Heart right ventricle (tissue), 16 donors: Measurements from ENCODE around the gene NUP160. TPM values are rescaled to one million over a fixed set of nuclear protein-coding genes. Genes with fewer than 3 reads are reported as not detected.

Source experiments
- ATAC-seq, 8 donors: fragments of 200-7000 bp; cut with Tn5 transposase; one replicate each; pipeline ENCODE4 v1.9.1; 2020; ENCODE audit warnings: mild to moderate bottlenecking in 8 of 8, moderate library complexity in 8 of 8, moderate number of reproducible peaks in 1 of 8
- DNase-seq, 2 donors: peaks; one replicate each; pipeline ENCODE4 v3.0.0-alpha.2; 2020
- H3K27ac ChIP-seq, 10 donors: fragments of 200-600 bp; sonication (generic) in 2 of 10; one replicate each; pipeline versions ENCODE4 v1.5.0 to v1.8.0; 2020 to 2022; ENCODE audit warnings: mild to moderate bottlenecking in 3 of 10
- H3K27me3 ChIP-seq, 7 donors: fragments of 200-600 bp; one replicate each; pipeline ENCODE4 v1.8.0; 2021 to 2022; ENCODE audit warnings: mild to moderate bottlenecking in 2 of 7
- H3K36me3 ChIP-seq, 9 donors: fragments of 200-600 bp; sonication (generic) in 1 of 9; one replicate each; pipeline versions ENCODE4 v1.5.0 to v1.8.0; 2020 to 2022; ENCODE audit warnings: mild to moderate bottlenecking in 2 of 9
- H3K4me1 ChIP-seq, 9 donors: fragments of 200-600 bp; sonication (generic) in 1 of 9; one replicate each; pipeline versions ENCODE4 v1.5.0 to v1.8.0; 2020 to 2022; ENCODE audit warnings: mild to moderate bottlenecking in 4 of 9
- H3K4me3 ChIP-seq, 10 donors: fragments of 200-600 bp; sonication (generic) in 2 of 10; one replicate each; pipeline versions ENCODE4 v1.5.0 to v1.8.0; 2020 to 2022; ENCODE audit warnings: mild to moderate bottlenecking in 7 of 10, moderate library complexity in 2 of 10
- H3K9me3 ChIP-seq, 11 donors: fragments of 200-600 bp in 10 of 11; sonication (generic) in 2 of 11; one replicate each; pipeline versions ENCODE4 v1.5.0 to v1.8.0; 2013 to 2022; ENCODE audit warnings: mild to moderate bottlenecking in 2 of 11, control low read depth in 1 of 11, moderate library complexity in 1 of 11
- WGBS, 2 donors: extraction: QIAGEN DNeasy Blood & Tissue Kit; methylation state at CpG; one replicate each; pipeline ENCODE4 v1.1.7; 2013; ENCODE audit warnings: inconsistent platforms in 1 of 2; 5-methylcytosine and 5-hydroxymethylcytosine counted together
- intact Hi-C, 10 donors: fragments of 100-400 bp; cut with DNase I; formaldehyde crosslinking; loops; one replicate each; pipeline versions ENCODE4 v1.11.1 to v1.14.2; 2022
- polyA plus RNA-seq, 2 donors: library from polyadenylated mRNA; stranded (reverse); fragments of 200-250 nt; gene quantifications; one replicate each; pipeline ENCODE4 v1.2.3, GENCODE V29; 2013
- total RNA-seq, 10 donors: library from RNA; stranded (reverse); fragmentation: NEBNext Ultra II Directional in 3 of 10; extraction: Animal tissue kit (Norgen Biotek cat#: 25700) in 3 of 10; gene quantifications; one replicate each; pipeline versions ENCODE4 v1.2.1 to v1.2.4, GENCODE V29; 2021 to 2023
- TF ChIP-seq, protein P1 (sequence below), 9 donors: fragments of 200-600 bp; sonication (generic) in 2 of 9; IDR thresholded peaks; one replicate each; pipeline versions ENCODE4 v1.5.0 to v1.8.0; 2021 to 2022; ENCODE audit warnings: antibody characterized with exemption in 9 of 9, mild to moderate bottlenecking in 5 of 9, moderate library complexity in 1 of 9
- donor health status: Arrhythmogenic right ventricular cardiomyopathy.
- donor health status: ischemic (EF 13 %, LVEDD 7.1; RV severe dilation, severe dysfunction).
- donor health status: healthy with polysubstance abuse.
- donor health status: DM: no; HTN: yes; CAD: no.
- donor health status: DM: no; HTN: no; CAD: no.
- donor health status: ischemic (EF 25% LVEDD 6.9; RV normal size, moderate dysfunction).
- donor health status: ischemic (EF 25% LVEDD 5.7; RV mildly dilated, moderate dysfunction).
- donor health status: healthy.
- donor health status: DM: yes; HTN: yes; CAD: no.
- donor health status: Ischemic cardiomyopathy.
- donor health status: ischemic (EF 35%, LVEDD 5.7; RV mildly dilated, moderate dysfunction).
- donor health status: nonischemic (EF 11% LVEDD 7.7; RV severe dilation, severe dysfunction).
- donor health status: DM: yes; HTN: yes; CAD: no.
- donor health status: PGD.
- donor health status: ischemic (EF 29% LVEDD 5.4; RV normal size, mild dysfunction).
- donor health status: nonischemic (EF 23%, LVEDD 6.1; RV moderate dilation, normal function).

The NUP160 gene
- total and polyA plus RNA-seq, 12 donors: 8.0 to 17.7 (median 14.7) TPM

DNA sequence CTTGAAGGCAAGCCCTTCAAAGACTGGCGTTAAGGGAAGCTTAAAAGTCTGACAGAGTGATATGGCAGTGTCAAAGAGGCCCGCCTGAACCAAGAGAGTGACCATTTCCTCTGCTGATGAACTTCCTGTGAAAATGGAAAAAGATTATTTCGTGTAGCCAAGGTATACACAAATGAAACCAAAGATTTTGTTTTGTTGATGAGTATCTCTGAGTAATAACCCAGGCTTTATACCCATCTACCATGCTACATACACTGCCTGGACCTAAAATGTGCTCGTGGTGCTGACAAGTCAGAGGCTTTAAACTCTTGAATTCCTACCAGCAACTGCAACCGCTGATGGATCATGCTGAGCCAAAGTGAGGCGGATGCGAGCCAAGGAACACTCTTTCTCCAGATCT lies 60.0 kb downstream of the NUP160 start:
- intact Hi-C loops: no loop called here
- Histone ChIP-seq H3K9me3 (no peaks in the 10 kb centered on the region), H3K36me3 (peaks cover 0 to 100% (median 26%) of the 10 kb centered on the region in 9 donors), H3K27ac (peak overlapping the region in 4 of 10 donors; percentile 7 to 49 (median 22)), H3K4me1 (peaks cover 0 to 38% (median 10%) of the 10 kb centered on the region in 9 donors), H3K4me3 (no peak overlapping the region), H3K27me3 (no peaks in the 10 kb centered on the region)
- no peak for DNase-seq
- peak in 2 of 8 donors; percentile 36 to 41 for ATAC-seq
- TF ChIP-seq, protein P1, sequence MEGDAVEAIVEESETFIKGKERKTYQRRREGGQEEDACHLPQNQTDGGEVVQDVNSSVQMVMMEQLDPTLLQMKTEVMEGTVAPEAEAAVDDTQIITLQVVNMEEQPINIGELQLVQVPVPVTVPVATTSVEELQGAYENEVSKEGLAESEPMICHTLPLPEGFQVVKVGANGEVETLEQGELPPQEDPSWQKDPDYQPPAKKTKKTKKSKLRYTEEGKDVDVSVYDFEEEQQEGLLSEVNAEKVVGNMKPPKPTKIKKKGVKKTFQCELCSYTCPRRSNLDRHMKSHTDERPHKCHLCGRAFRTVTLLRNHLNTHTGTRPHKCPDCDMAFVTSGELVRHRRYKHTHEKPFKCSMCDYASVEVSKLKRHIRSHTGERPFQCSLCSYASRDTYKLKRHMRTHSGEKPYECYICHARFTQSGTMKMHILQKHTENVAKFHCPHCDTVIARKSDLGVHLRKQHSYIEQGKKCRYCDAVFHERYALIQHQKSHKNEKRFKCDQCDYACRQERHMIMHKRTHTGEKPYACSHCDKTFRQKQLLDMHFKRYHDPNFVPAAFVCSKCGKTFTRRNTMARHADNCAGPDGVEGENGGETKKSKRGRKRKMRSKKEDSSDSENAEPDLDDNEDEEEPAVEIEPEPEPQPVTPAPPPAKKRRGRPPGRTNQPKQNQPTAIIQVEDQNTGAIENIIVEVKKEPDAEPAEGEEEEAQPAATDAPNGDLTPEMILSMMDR (IDR thresholded peaks at IDR 0.05): no peak
- WGBS, 2 donors: 57 to 77% methylated on average over 7 of the region's 7 CpGs

DNA sequence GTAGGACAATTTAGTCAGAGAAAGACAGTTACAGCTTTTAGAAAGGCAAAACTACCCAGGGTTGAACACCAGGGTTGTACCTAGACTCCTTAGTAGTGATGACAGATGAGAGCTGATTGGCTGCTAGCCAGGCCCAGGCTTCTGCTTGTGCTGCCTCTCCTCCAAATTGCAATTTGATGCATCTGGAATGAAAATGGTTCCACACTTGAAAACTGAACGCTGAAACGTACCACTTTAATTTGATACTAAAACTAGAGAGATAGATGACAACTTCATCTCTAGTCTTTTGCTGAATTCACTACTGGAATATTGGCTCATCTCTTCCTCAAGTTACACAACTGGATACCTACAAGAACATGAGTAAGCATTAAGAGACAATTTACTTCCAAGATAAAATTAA lies 61.8 kb downstream of the NUP160 start:
- Histone ChIP-seq H3K4me1 (peaks cover 0 to 24% (median 8%) of the 10 kb centered on the region in 9 donors), H3K36me3 (peaks cover 0 to 100% (median 31%) of the 10 kb centered on the region in 9 donors), H3K27me3 (no peaks in the 10 kb centered on the region), H3K27ac (peak overlapping the region in 8 of 10 donors; percentile 20 to 75 (median 61)), H3K4me3 (no peak overlapping the region), H3K9me3 (no peaks in the 10 kb centered on the region)
- DNase-seq (peak; percentile 68 to 78), ATAC-seq (peak; percentile 72 to 92 (median 82))
- WGBS, 2 donors: 11 to 35% methylated on average over 2 of the region's 2 CpGs
- intact Hi-C loops: no loop called here
- TF ChIP-seq, protein P1 (IDR thresholded peaks at IDR 0.05): peak in 1 of 9 donors; percentile 7

DNA sequence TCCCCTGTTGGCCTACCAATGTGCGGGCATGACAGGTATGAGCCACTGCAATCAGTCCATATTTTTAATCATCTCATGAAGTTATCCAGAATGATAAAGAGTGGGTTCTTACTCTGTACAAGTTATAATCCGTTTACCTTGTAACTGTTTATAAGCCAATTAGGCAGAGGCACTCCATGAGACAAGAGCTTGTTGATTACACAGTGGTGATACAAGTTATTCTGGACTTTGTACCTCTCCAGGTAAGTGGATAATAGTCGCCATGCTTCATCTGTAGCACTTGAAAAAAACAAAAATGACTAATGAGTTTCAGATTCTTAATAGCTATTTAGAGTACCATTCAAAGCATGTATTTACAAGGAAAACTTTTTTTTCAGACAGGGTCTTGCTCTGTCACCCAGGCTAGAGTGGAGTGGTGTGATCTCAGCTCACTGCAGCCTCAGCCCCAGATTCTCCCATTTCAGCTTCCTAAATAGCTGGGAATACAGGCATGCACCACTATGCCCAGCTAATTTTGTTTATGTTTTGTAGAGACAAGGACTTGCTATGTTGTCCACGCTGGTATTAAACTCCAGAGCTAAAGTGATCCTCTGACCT lies 63.3 kb downstream of the NUP160 start:
- peaks cover 0 to 100% (median 28%) of the 10 kb centered on the region in 9 donors for H3K36me3 ChIP-seq
- ATAC-seq (peak in 3 of 8 donors; percentile 13 to 36 (median 36)), DNase-seq (no peak)
- intact Hi-C loops: no loop called here
- TF ChIP-seq, protein P1 (IDR thresholded peaks at IDR 0.05): no peak
- H3K4me3 ChIP-seq: no peak overlapping the region
- peak overlapping the region in 7 of 10 donors; percentile 19 to 75 (median 51) for H3K27ac ChIP-seq
- peaks cover 0 to 30% (median 8%) of the 10 kb centered on the region in 9 donors for H3K4me1 ChIP-seq
- WGBS, 2 donors: 58 to 64% methylated on average over 4 of the region's 4 CpGs
- H3K9me3 ChIP-seq: no peaks in the 10 kb centered on the region
- no peaks in the 10 kb centered on the region for H3K27me3 ChIP-seq

DNA sequence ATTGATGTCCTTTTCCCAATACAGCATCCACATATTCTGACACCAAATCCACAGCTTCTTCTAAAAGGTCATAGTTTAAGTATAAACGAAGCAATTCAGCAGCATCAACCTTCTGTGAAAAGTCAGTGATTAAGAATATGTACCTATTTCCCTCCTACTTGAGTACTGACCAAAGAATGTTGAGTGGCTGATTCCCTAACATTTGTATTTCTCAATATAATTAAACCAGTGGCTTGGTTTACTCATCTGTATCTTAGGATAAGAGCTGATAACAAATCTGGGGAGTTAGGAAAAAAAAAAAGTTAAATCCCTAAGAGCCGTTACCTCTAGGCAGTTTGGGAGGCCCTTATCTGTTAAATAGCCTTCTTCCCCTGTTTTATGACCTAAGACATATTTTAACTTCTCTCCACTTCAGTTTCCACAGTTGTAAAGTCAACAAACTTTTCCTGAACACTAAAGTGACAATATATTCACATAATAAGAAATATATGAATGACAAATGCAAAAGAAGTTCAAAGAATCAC lies 65.0 kb downstream of the NUP160 start:
- WGBS, 2 donors: 52 to 63% methylated on average over 2 of the region's 2 CpGs
- intact Hi-C loops: no loop called here
- ATAC-seq (no peak), DNase-seq (no peak)
- peak overlapping the region in 8 of 10 donors; percentile 11 to 75 (median 53) for H3K27ac ChIP-seq
- TF ChIP-seq, protein P1 (IDR thresholded peaks at IDR 0.05): no peak
- H3K9me3 ChIP-seq: no peaks in the 10 kb centered on the region
- no peak overlapping the region for H3K4me3 ChIP-seq
- H3K27me3 ChIP-seq: no peaks in the 10 kb centered on the region
- peaks cover 0 to 100% (median 36%) of the 10 kb centered on the region in 9 donors for H3K36me3 ChIP-seq
- peaks cover 0 to 44% (median 8%) of the 10 kb centered on the region in 9 donors for H3K4me1 ChIP-seq
